Nephron progenitor cell (in vitro differentiated cells): Measurements from ENCODE around the gene UBE2Q1.

Experiments used
- DNase-seq: peaks from one replicate; pipeline ENCODE4 v3.0.0; 2021
- H3K27ac Mint-ChIP-seq: 2 replicates; pipeline ENCODE4 v1.8.0; 2021; ENCODE audit warnings: mild to moderate bottlenecking, moderate library complexity, mixed read lengths
- H3K27me3 Mint-ChIP-seq: 2 replicates; pipeline ENCODE4 v1.8.0; 2021; ENCODE audit warnings: mild to moderate bottlenecking, low read depth, mixed read lengths; ENCODE audit not compliant: poor library complexity
- H3K36me3 Mint-ChIP-seq: 2 replicates; pipeline ENCODE4 v1.8.0; 2021; ENCODE audit warnings: low read depth, mixed read lengths
- H3K4me1 Mint-ChIP-seq: 2 replicates; pipeline ENCODE4 v1.8.0; 2021; ENCODE audit warnings: mixed read lengths
- H3K4me3 Mint-ChIP-seq: 2 replicates; pipeline ENCODE4 v1.8.0; 2021; ENCODE audit warnings: mild to moderate bottlenecking, moderate library complexity, mixed read lengths
- H3K9me3 Mint-ChIP-seq: 2 replicates; pipeline ENCODE4 v1.8.0; 2021; ENCODE audit warnings: mild to moderate bottlenecking, moderate library complexity, mixed read lengths
- CTCF ChIP-seq: fragments of 200-600 bp; sonication (generic); IDR thresholded peaks from 2 replicates; pipeline ENCODE4 v1.5.0; 2021; ENCODE audit warnings: antibody characterized with exemption

UBE2Q1 gene

GRCh38 chr1:154590756-154591155 lies 32.3 kb upstream of the UBE2Q1 start:
- H3K4me3 Mint-ChIP-seq: no peak overlapping the region
- H3K4me1 Mint-ChIP-seq: no peaks in the 10 kb centered on the region
- TF ChIP-seq CTCF: no peak
- peaks cover 2% of the 10 kb centered on the region for H3K27me3 Mint-ChIP-seq
- no peaks in the 10 kb centered on the region for H3K9me3 Mint-ChIP-seq
- no peak for DNase-seq
- no peak overlapping the region for H3K27ac Mint-ChIP-seq
- H3K36me3 Mint-ChIP-seq: peaks cover 73% of the 10 kb centered on the region

GRCh38 chr1:154589780-154590179 lies 31.3 kb upstream of the UBE2Q1 start:
- Mint-ChIP-seq H3K4me1 (no peaks in the 10 kb centered on the region), H3K36me3 (peaks cover 79% of the 10 kb centered on the region)

GRCh38 chr1:154586641-154587040 lies 28.2 kb upstream of the UBE2Q1 start:
- no peaks in the 10 kb centered on the region for H3K9me3 Mint-ChIP-seq
- no peak overlapping the region for H3K4me3 Mint-ChIP-seq
- no peaks in the 10 kb centered on the region for H3K4me1 Mint-ChIP-seq
- DNase-seq: no peak
- H3K27me3 Mint-ChIP-seq: no peaks in the 10 kb centered on the region
- TF ChIP-seq CTCF: no peak
- peaks cover 84% of the 10 kb centered on the region for H3K36me3 Mint-ChIP-seq
- no peak overlapping the region for H3K27ac Mint-ChIP-seq

More at GRCh38 chr1:154589780-154590179, 31.3 kb upstream of the UBE2Q1 start:
- no peaks in the 10 kb centered on the region for H3K9me3 Mint-ChIP-seq
- H3K27ac Mint-ChIP-seq: peak overlapping the region; percentile 73
- H3K4me3 Mint-ChIP-seq: no peak overlapping the region
- no peak for DNase-seq
- TF ChIP-seq CTCF: no peak
- H3K27me3 Mint-ChIP-seq: peaks cover 2% of the 10 kb centered on the region

GRCh38 chr1:154586231-154586630 lies 27.8 kb upstream of the UBE2Q1 start:
- Mint-ChIP-seq H3K27ac (no peak overlapping the region), H3K27me3 (no peaks in the 10 kb centered on the region), H3K36me3 (peaks cover 83% of the 10 kb centered on the region)

GRCh38 chr1:154584267-154584994 lies 26.0 kb upstream of the UBE2Q1 start:
- H3K27ac Mint-ChIP-seq: no peak overlapping the region
- DNase-seq: no peak
- TF ChIP-seq CTCF: no peak
- no peaks in the 10 kb centered on the region for H3K9me3 Mint-ChIP-seq
- H3K27me3 Mint-ChIP-seq: no peaks in the 10 kb centered on the region
- H3K36me3 Mint-ChIP-seq: peaks cover 82% of the 10 kb centered on the region
- no peak overlapping the region for H3K4me3 Mint-ChIP-seq
- H3K4me1 Mint-ChIP-seq: no peaks in the 10 kb centered on the region

More at GRCh38 chr1:154586231-154586630, 27.8 kb upstream of the UBE2Q1 start:
- H3K9me3 Mint-ChIP-seq: no peaks in the 10 kb centered on the region
- DNase-seq: no peak
- TF ChIP-seq CTCF: no peak
- H3K4me1 Mint-ChIP-seq: no peaks in the 10 kb centered on the region
- no peak overlapping the region for H3K4me3 Mint-ChIP-seq

- no peak for DNase-seq
- H3K27me3 Mint-ChIP-seq: no peaks in the 10 kb centered on the region
- H3K27ac Mint-ChIP-seq: no peak overlapping the region
- no peak overlapping the region for H3K4me3 Mint-ChIP-seq
- TF ChIP-seq CTCF: no peak
- H3K4me1 Mint-ChIP-seq: no peaks in the 10 kb centered on the region
- H3K36me3 Mint-ChIP-seq: peaks cover 76% of the 10 kb centered on the region
- H3K9me3 Mint-ChIP-seq: no peaks in the 10 kb centered on the region
Observed at GRCh38 chr1:154583773-154584172, 25.3 kb upstream of the UBE2Q1 start.
